Neural cell (in vitro differentiated cells): ENCODE measurements around the gene SH3RF1. TPM values are rescaled to one million over a fixed set of nuclear protein-coding genes. Genes with fewer than 3 reads are reported as not detected.

ENCODE experiments used
- H2AFZ ChIP-seq: fragments of 200-600, 300-800 bp; sonication (generic), shearing (Covaris generic); 2 replicates; pipeline ENCODE4 v1.6.0; 2014; ENCODE audit warnings: low read depth, mild to moderate bottlenecking, antibody characterized with exemption, low read length, moderate library complexity
- H3F3A ChIP-seq: fragments of 200-600 bp; shearing (Covaris generic); 2 replicates; pipeline ENCODE4 v1.6.1; 2016; ENCODE audit warnings: mild to moderate bottlenecking, moderate library complexity, mixed read lengths, antibody characterized with exemption, low read length; ENCODE audit not compliant: insufficient read depth, poor library complexity, severe bottlenecking
- H3K27ac ChIP-seq: fragments of 200-600, 300-800 bp; sonication (generic), shearing (Covaris generic); 2 replicates; pipeline ENCODE4 v1.5.1; 2014; ENCODE audit warnings: mild to moderate bottlenecking, low read length, moderate library complexity
- H3K27me3 ChIP-seq: fragments of 300-800, 200-600 bp; sonication (generic), shearing (Covaris generic); 2 replicates; pipeline ENCODE4 v1.6.0; 2014; ENCODE audit warnings: mild to moderate bottlenecking, low read depth, low read length, moderate library complexity; ENCODE audit not compliant: insufficient read depth
- H3K36me3 ChIP-seq: fragments of 300-800, 200-600 bp; sonication (generic), shearing (Covaris generic); 2 replicates; pipeline ENCODE4 v1.5.1; 2014; ENCODE audit warnings: mild to moderate bottlenecking, antibody characterized with exemption, low read length, moderate library complexity; ENCODE audit not compliant: insufficient read depth
- H3K4me2 ChIP-seq: fragments of 300-800, 200-600 bp; sonication (generic), shearing (Covaris generic); 2 replicates; pipeline ENCODE4 v1.6.0; 2014; ENCODE audit warnings: mild to moderate bottlenecking, low read length
- H3K4me3 ChIP-seq: fragments of 300-800, 200-600 bp; sonication (generic), shearing (Covaris generic); 2 replicates; pipeline ENCODE4 v1.5.1; 2014; ENCODE audit warnings: mild to moderate bottlenecking, low read length, moderate library complexity
- H3K79me2 ChIP-seq: fragments of 200-600 bp; shearing (Covaris generic); replicated peaks from 2 replicates; pipeline ENCODE4 v1.6.0; 2014; ENCODE audit warnings: mild to moderate bottlenecking, low read length, moderate library complexity; ENCODE audit not compliant: insufficient read depth
- H3K9ac ChIP-seq: fragments of 300-800, 200-600 bp; sonication (generic), shearing (Covaris generic); 2 replicates; pipeline ENCODE4 v1.6.1; 2016; ENCODE audit warnings: mild to moderate bottlenecking, low read length, mixed read lengths
- H3K9me2 ChIP-seq: fragments of 200-600 bp; shearing (Covaris generic); 2 replicates; pipeline ENCODE4 v1.6.1; 2016; ENCODE audit warnings: mild to moderate bottlenecking, low read length, mixed read lengths; ENCODE audit not compliant: insufficient read depth
- H3K9me3 ChIP-seq: fragments of 200-600, 300-800 bp; sonication (generic), shearing (Covaris generic); 2 replicates; pipeline ENCODE4 v1.6.1; 2016; ENCODE audit warnings: mild to moderate bottlenecking, mixed run types, low read length, moderate library complexity, mixed read lengths
- H4K20me1 ChIP-seq: fragments of 200-600 bp; shearing (Covaris generic); 2 replicates; pipeline ENCODE4 v1.6.1; 2016; ENCODE audit warnings: mild to moderate bottlenecking, mixed run types; ENCODE audit not compliant: insufficient read depth
- CTCF ChIP-seq: fragments of 450-650 bp; IDR thresholded peaks from 2 replicates; pipeline ENCODE4 v1.5.1; 2014; ENCODE audit warnings: antibody characterized with exemption, mild to moderate bottlenecking, moderate library complexity; ENCODE audit not compliant: poor library complexity, severe bottlenecking
- EP300 ChIP-seq: fragments of 450-650 bp; conservative IDR thresholded peaks from 2 replicates; pipeline ENCODE4 v1.6.1; 2014; ENCODE audit warnings: antibody characterized with exemption, mild to moderate bottlenecking, moderate library complexity; ENCODE audit not compliant: poor library complexity, severe bottlenecking
- EZH2 ChIP-seq: fragments of 200-600, 300-800 bp; shearing (Covaris generic), sonication (generic); IDR thresholded peaks from 2 replicates; pipeline ENCODE4 v1.6.1; 2014; ENCODE audit warnings: antibody characterized with exemption, low read length, borderline replicate concordance, mild to moderate bottlenecking; ENCODE audit not compliant: insufficient read depth, poor library complexity, severe bottlenecking
- MXI1 ChIP-seq: fragments of 450-650 bp; conservative IDR thresholded peaks from 2 replicates; pipeline ENCODE4 v1.6.1; 2014; ENCODE audit warnings: antibody characterized with exemption, mild to moderate bottlenecking; ENCODE audit not compliant: poor library complexity, severe bottlenecking
- POLR2AphosphoS5 ChIP-seq: IDR thresholded peaks from 2 replicates; pipeline ENCODE4 v1.6.1; 2012
- RAD21 ChIP-seq: fragments of 450-650 bp; conservative IDR thresholded peaks from 2 replicates; pipeline ENCODE4 v1.6.1; 2014; ENCODE audit warnings: antibody characterized with exemption, mild to moderate bottlenecking, moderate library complexity
- SMC3 ChIP-seq: fragments of 450-650 bp; conservative IDR thresholded peaks from 2 replicates; pipeline ENCODE4 v1.6.1; 2014; ENCODE audit warnings: antibody characterized with exemption, mild to moderate bottlenecking, moderate library complexity; ENCODE audit not compliant: poor library complexity
- TAF1 ChIP-seq: IDR thresholded peaks from 2 replicates; pipeline ENCODE4 v1.6.1; 2012; ENCODE audit warnings: low read depth
- polyA plus RNA-seq: library from polyadenylated mRNA; depleted of rRNA; stranded (reverse); fragments of >200 nt; gene quantifications from 2 replicates; pipeline ENCODE4 v1.2.3, GENCODE V29; 2014
- TF ChIP-seq, protein P1 (sequence below): IDR thresholded peaks from 2 replicates; pipeline ENCODE4 v1.6.1; 2012; ENCODE audit warnings: borderline replicate concordance

SH3RF1 gene
- polyA plus RNA-seq, 1 donor from 2014 or later, result 3.1 TPM

DNA sequence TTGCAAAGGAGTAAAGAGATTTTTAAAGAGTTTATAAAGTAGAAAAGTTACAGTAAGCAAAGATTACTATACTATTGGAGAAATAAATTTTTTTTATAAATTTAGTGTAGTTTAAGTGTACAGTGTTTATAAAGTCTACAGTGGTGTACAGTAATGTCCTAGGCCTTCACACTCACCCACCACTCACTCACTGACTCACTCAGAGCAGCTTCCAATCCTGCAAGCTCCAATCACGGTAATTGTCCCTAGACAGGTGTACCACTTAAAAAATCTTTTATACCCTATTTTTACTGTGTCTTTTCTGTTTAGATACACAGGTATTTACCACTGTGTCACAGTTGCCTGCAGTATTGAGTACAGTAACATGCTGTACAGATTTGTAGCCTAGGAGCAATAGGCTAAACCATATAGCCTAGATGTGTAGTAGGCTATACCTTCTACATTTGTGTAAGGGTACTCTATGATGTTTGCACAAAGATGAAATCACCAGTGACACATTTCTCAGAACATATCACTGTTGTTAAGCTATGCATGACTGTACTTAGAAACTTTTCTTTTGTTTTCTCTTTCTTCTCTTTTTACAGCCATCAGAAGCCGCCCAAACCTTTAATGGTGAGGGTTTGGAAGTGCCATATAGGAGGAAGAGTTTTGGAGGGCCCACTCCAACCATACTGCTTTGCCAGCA lies 11.8 kb upstream of the SH3RF1 start:
- H3F3A ChIP-seq, result peaks cover 5% of the 10 kb centered on the region
- no peak overlapping the region for H3K4me3 ChIP-seq
- no peak overlapping the region for H3K4me2 ChIP-seq
- H3K27me3 ChIP-seq, result no peaks in the 10 kb centered on the region
- no peaks in the 10 kb centered on the region for H3K36me3 ChIP-seq
- H3K9ac ChIP-seq, result no peak overlapping the region
- no peaks in the 10 kb centered on the region for H3K79me2 ChIP-seq
- H3K9me3 ChIP-seq, result no peaks in the 10 kb centered on the region
- no peaks in the 10 kb centered on the region for H3K9me2 ChIP-seq
- no peak overlapping the region for H2AFZ ChIP-seq
- no peak for TF ChIP-seq SMC3
- no peak for TF ChIP-seq EZH2
- TF ChIP-seq, protein P1, sequence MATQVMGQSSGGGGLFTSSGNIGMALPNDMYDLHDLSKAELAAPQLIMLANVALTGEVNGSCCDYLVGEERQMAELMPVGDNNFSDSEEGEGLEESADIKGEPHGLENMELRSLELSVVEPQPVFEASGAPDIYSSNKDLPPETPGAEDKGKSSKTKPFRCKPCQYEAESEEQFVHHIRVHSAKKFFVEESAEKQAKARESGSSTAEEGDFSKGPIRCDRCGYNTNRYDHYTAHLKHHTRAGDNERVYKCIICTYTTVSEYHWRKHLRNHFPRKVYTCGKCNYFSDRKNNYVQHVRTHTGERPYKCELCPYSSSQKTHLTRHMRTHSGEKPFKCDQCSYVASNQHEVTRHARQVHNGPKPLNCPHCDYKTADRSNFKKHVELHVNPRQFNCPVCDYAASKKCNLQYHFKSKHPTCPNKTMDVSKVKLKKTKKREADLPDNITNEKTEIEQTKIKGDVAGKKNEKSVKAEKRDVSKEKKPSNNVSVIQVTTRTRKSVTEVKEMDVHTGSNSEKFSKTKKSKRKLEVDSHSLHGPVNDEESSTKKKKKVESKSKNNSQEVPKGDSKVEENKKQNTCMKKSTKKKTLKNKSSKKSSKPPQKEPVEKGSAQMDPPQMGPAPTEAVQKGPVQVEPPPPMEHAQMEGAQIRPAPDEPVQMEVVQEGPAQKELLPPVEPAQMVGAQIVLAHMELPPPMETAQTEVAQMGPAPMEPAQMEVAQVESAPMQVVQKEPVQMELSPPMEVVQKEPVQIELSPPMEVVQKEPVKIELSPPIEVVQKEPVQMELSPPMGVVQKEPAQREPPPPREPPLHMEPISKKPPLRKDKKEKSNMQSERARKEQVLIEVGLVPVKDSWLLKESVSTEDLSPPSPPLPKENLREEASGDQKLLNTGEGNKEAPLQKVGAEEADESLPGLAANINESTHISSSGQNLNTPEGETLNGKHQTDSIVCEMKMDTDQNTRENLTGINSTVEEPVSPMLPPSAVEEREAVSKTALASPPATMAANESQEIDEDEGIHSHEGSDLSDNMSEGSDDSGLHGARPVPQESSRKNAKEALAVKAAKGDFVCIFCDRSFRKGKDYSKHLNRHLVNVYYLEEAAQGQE, result no peak
- no peak for TF ChIP-seq EP300
- TF ChIP-seq MXI1, result no peak
- no peak for TF ChIP-seq RAD21
- TF ChIP-seq CTCF, result no peak
- TF ChIP-seq TAF1, result no peak
- TF ChIP-seq POLR2AphosphoS5, result no peak
- no peak overlapping the region for H3K27ac ChIP-seq
- no peaks in the 10 kb centered on the region for H4K20me1 ChIP-seq

- Histone ChIP-seq H2AFZ (no peak overlapping the region), H3K79me2 (no peaks in the 10 kb centered on the region), H3K4me3 (no peak overlapping the region), H3K36me3 (no peaks in the 10 kb centered on the region), H3K9me3 (no peaks in the 10 kb centered on the region), H3K27ac (no peak overlapping the region), H3K9ac (no peak overlapping the region), H3K9me2 (no peaks in the 10 kb centered on the region), H3F3A (peaks cover 5% of the 10 kb centered on the region), H4K20me1 (no peaks in the 10 kb centered on the region), H3K27me3 (peaks cover 9% of the 10 kb centered on the region), H3K4me2 (no peak overlapping the region)
- TF ChIP-seq MXI1 (no peak), CTCF (no peak), RAD21 (no peak)
Measured at GRCh38 chr4:169279108-169279507, 8.4 kb upstream of the SH3RF1 start.
